Gastroesophageal sphincter (tissue), 4 donors: ENCODE results near the gene MGAM2. TPM values are rescaled to one million over a fixed set of nuclear protein-coding genes. Genes with fewer than 3 reads are reported as not detected.

ENCODE experiments used
- ATAC-seq: fragments of 150-250 bp; one replicate; pipeline ENCODE4 v1.9.1; 2016; ENCODE audit warnings: mild to moderate bottlenecking, moderate library complexity
- H3K27ac ChIP-seq, 4 donors: fragments of 200-600 bp; sonication (generic) in 3 of 4; 1 replicate in 3 of 4; 2 replicates in 1 of 4; pipeline ENCODE4 v1.5.1; 2016 to 2019
- H3K27me3 ChIP-seq: fragments of 200-600 bp; sonication (generic); one replicate; pipeline ENCODE4 v1.5.1; 2019
- H3K36me3 ChIP-seq, 2 donors: fragments of 200-600 bp; sonication (generic); one replicate each; pipeline ENCODE4 v1.5.1; 2019; ENCODE audit warnings: control low read depth in 1 of 2
- H3K4me1 ChIP-seq, 3 donors: fragments of 200-600 bp; sonication (generic); 1 replicate in 2 of 3; 2 replicates in 1 of 3; pipeline ENCODE4 v1.5.1; 2016 to 2019; ENCODE audit warnings: control low read depth in 2 of 3
- H3K4me3 ChIP-seq, 2 donors: fragments of 200-600 bp; sonication (generic); one replicate each; pipeline ENCODE4 v1.5.1; 2019; ENCODE audit warnings: mild to moderate bottlenecking in 1 of 2, moderate library complexity in 1 of 2
- H3K9me3 ChIP-seq, 3 donors: fragments of 200-600 bp; sonication (generic); one replicate each; pipeline ENCODE4 v1.5.1; 2017 to 2019; ENCODE audit warnings: control low read depth in 2 of 3
- EP300 ChIP-seq: sonication (generic); formaldehyde crosslinking; IDR thresholded peaks from one replicate; pipeline ENCODE4 v1.6.1; 2017; ENCODE audit warnings: antibody characterized with exemption, mild to moderate bottlenecking
- POLR2A ChIP-seq, 2 donors: fragments of 450-650 bp; IDR thresholded peaks; one replicate each; pipeline ENCODE4 v1.6.1; 2017; ENCODE audit warnings: antibody characterized with exemption in 2 of 2, mild to moderate bottlenecking in 2 of 2, moderate library complexity in 1 of 2
- POLR2AphosphoS5 ChIP-seq: sonication (generic); formaldehyde crosslinking; IDR thresholded peaks from one replicate; pipeline ENCODE4 v1.6.1; 2017; ENCODE audit warnings: antibody characterized with exemption
- WGBS, 2 donors: methylation state at CpG; one replicate each; pipeline ENCODE4 v1.1.5; 2018; ENCODE audit warnings: low coverage in 1 of 2; 5-methylcytosine and 5-hydroxymethylcytosine counted together
- total RNA-seq, 4 donors: library from RNA; depleted of rRNA; stranded (reverse); fragments of >200 nt; gene quantifications; one replicate each; pipeline ENCODE4 v1.1.0, GENCODE V29; 2016
- TF ChIP-seq, protein P1 (sequence below), 4 experiments: fragments of 200-600 bp in 2 of 4; fragments of 450-650 bp in 2 of 4; sonication (generic) in 1 of 4; IDR thresholded peaks; one replicate each; pipeline ENCODE4 v1.5.1; 2017 to 2019; ENCODE audit warnings: antibody characterized with exemption in 4 of 4, mild to moderate bottlenecking in 2 of 4, moderate library complexity in 2 of 4

MGAM2 gene
- total RNA-seq, 4 donors from 2014 or later: 0.54 to 1.6 TPM; not detected in 2

DNA sequence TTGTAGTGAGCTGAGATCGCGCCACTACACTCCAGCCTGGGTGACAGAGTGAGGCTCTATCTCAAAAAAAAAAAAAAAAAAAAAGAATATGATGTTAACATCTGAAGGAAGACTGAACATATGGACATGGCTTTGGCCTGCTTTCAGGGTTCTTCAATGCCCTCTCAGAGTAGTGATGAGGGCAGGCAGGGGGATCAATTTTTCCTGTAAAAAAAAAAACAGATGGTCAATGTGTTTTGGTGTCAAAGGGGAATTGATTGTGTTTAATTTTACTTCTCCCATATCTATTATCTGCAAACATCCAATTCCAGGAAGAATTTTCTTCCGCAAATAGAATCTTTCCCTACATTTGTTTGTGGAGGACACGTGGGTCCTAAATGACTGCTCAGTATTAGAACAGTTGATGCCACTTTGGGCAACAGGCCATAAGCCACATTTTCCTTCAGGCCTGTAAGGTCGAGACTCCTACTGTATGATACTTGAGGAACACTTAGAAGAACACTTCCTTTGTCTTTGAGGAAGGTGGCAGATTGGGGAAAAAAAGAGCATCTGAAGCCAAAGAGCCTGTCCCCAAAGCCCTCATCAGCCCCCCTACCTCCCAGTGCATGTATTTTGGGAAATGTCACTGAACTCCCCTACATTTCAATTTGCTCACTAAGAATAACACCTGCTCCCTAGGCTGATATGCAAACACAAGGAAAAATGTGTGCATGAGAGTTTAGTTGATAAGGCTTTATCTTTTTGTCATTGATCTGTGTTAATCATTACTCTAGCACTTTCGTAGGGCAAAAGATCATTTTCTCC is 28.3 kb downstream of the MGAM2 start:
- Histone ChIP-seq H3K36me3 (no peaks in the 10 kb centered on the region), H3K27ac (no peak overlapping the region), H3K9me3 (no peaks in the 10 kb centered on the region), H3K27me3 (no peaks in the 10 kb centered on the region), H3K4me1 (no peaks in the 10 kb centered on the region), H3K4me3 (no peak overlapping the region)
- TF ChIP-seq POLR2AphosphoS5: no peak
- TF ChIP-seq, protein P1, sequence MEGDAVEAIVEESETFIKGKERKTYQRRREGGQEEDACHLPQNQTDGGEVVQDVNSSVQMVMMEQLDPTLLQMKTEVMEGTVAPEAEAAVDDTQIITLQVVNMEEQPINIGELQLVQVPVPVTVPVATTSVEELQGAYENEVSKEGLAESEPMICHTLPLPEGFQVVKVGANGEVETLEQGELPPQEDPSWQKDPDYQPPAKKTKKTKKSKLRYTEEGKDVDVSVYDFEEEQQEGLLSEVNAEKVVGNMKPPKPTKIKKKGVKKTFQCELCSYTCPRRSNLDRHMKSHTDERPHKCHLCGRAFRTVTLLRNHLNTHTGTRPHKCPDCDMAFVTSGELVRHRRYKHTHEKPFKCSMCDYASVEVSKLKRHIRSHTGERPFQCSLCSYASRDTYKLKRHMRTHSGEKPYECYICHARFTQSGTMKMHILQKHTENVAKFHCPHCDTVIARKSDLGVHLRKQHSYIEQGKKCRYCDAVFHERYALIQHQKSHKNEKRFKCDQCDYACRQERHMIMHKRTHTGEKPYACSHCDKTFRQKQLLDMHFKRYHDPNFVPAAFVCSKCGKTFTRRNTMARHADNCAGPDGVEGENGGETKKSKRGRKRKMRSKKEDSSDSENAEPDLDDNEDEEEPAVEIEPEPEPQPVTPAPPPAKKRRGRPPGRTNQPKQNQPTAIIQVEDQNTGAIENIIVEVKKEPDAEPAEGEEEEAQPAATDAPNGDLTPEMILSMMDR (IDR thresholded peaks at IDR 0.05): no peak
- TF ChIP-seq POLR2A (IDR thresholded peaks at IDR 0.05): no peak
- TF ChIP-seq EP300: no peak
- ATAC-seq: no peak
- 33 to 63% methylated on average over 4 of the region's 6 CpGs for WGBS, 2 donors

DNA sequence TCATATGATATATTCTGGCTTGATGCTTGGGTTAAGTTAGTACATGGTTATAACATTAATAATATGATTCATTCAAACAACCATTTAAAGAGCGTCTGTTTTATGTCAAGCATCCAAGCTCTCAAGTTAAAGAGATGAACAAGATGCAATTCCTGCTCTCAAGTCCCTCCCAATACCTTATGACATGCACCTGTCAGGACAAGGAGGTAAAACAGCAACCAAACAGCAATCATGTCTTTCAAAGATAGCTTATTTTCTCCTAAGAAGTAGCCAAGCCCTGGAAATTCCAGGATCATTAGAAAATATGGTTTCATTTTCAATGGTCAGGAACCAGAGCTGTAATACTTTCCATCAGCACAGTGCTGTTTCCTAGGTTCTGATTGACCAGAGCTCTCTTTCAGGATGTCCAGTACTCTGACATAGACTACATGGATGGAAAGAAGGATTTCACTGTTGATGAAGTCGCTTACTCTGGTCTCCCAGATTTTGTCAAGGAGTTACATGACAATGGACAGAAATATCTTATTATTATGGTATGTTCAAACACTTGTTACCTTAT is 29.0 kb downstream of the MGAM2 start:
- no peaks in the 10 kb centered on the region for H3K9me3 ChIP-seq
- no peak for ATAC-seq
- no peak overlapping the region for H3K4me3 ChIP-seq
- TF ChIP-seq POLR2AphosphoS5: no peak
- no peak for TF ChIP-seq EP300
- TF ChIP-seq, protein P1 (IDR thresholded peaks at IDR 0.05): no peak
- no peak for TF ChIP-seq POLR2A (IDR thresholded peaks at IDR 0.05)
- H3K36me3 ChIP-seq: no peaks in the 10 kb centered on the region
- H3K27me3 ChIP-seq: no peaks in the 10 kb centered on the region
- no peaks in the 10 kb centered on the region for H3K4me1 ChIP-seq
- WGBS, 2 donors: 67 to 71% methylated on average over 2 of the region's 2 CpGs
- H3K27ac ChIP-seq: no peak overlapping the region

GRCh38 chr7:142142702-142143101 is 31.2 kb downstream of the MGAM2 start:
- Histone ChIP-seq H3K4me1 (no peaks in the 10 kb centered on the region), H3K27ac (no peak overlapping the region), H3K9me3 (no peaks in the 10 kb centered on the region), H3K36me3 (no peaks in the 10 kb centered on the region), H3K27me3 (no peaks in the 10 kb centered on the region), H3K4me3 (no peak overlapping the region)
- 95% methylated on average over 6 to 7 of the region's 8 CpGs for WGBS, 2 donors
- no peak for ATAC-seq
- TF ChIP-seq EP300 (no peak), POLR2AphosphoS5 (no peak), POLR2A (IDR thresholded peaks at IDR 0.05) (no peak)
- TF ChIP-seq, protein P1 (IDR thresholded peaks at IDR 0.05): no peak

- no peaks in the 10 kb centered on the region for H3K9me3 ChIP-seq
- H3K27me3 ChIP-seq: no peaks in the 10 kb centered on the region
- H3K4me3 ChIP-seq: no peak overlapping the region
- WGBS, 2 donors: 43 to 94% methylated on average over 1 to 2 of the region's 2 CpGs
- H3K4me1 ChIP-seq: no peaks in the 10 kb centered on the region
- TF ChIP-seq, protein P1 (IDR thresholded peaks at IDR 0.05): no peak
- TF ChIP-seq EP300: no peak
- TF ChIP-seq POLR2AphosphoS5: no peak
- TF ChIP-seq POLR2A (IDR thresholded peaks at IDR 0.05): no peak
- H3K36me3 ChIP-seq: no peaks in the 10 kb centered on the region
- H3K27ac ChIP-seq: no peak overlapping the region
- no peak for ATAC-seq
Observed at GRCh38 chr7:142146124-142146523, 34.6 kb downstream of the MGAM2 start.

- Histone ChIP-seq H3K4me3 (no peak overlapping the region), H3K4me1 (no peaks in the 10 kb centered on the region), H3K9me3 (no peaks in the 10 kb centered on the region), H3K27ac (no peak overlapping the region), H3K36me3 (no peaks in the 10 kb centered on the region), H3K27me3 (no peaks in the 10 kb centered on the region)
- no peak for TF ChIP-seq EP300
- no peak for TF ChIP-seq POLR2AphosphoS5
- TF ChIP-seq, protein P1 (IDR thresholded peaks at IDR 0.05): no peak
- 14 to 35% methylated on average over 1 of the region's 1 CpG for WGBS, 2 donors
- ATAC-seq: no peak
Observed at GRCh38 chr7:142150356-142150755, 38.8 kb downstream of the MGAM2 start.
